GM19351 (cell line): Measurements from ENCODE around the gene RHOBTB1.

ENCODE experiments used
- ATAC-seq: cut with Tn5 transposase; IDR thresholded peaks from one replicate; pipeline ENCODE4 v1.9.1; 2021; ENCODE audit warnings: mild to moderate bottlenecking, moderate library complexity; ENCODE audit not compliant: unreplicated experiment

The RHOBTB1 gene

GRCh38 chr10:60827791-60828488 is 116.0 kb downstream of the RHOBTB1 start:
- no peak for ATAC-seq

- ATAC-seq = no peak
Observed at GRCh38 chr10:60825520-60825919, 118.5 kb downstream of the RHOBTB1 start.

GRCh38 chr10:60823324-60823723 is 120.7 kb downstream of the RHOBTB1 start:
- no peak for ATAC-seq

- ATAC-seq = no peak
Observed at GRCh38 chr10:60822809-60823208, 121.2 kb downstream of the RHOBTB1 start.

GRCh38 chr10:60821656-60822055 is 122.3 kb downstream of the RHOBTB1 start:
- no peak for ATAC-seq

GRCh38 chr10:60820093-60820754 is 123.8 kb downstream of the RHOBTB1 start:
- ATAC-seq = peak; percentile 53
